Measurements from ENCODE around the gene CSF1R.

CSF1R gene

GRCh38 chr5:150108711-150109514 is 22.6 kb upstream of the CSF1R start:
- no peak for DNase-seq (ENCODE audit: extremely low read depth, low read depth)
- no peak for TF ChIP-seq CTCF (IDR thresholded peaks at IDR 0.05; ENCODE audit: low read depth, low read length)

GRCh38 chr5:150107909-150108447 is 21.6 kb upstream of the CSF1R start:
- peak; percentile 49 for DNase-seq (ENCODE audit: extremely low read depth, low read depth)
- TF ChIP-seq CTCF (IDR thresholded peaks at IDR 0.05; ENCODE audit: low read depth, low read length): no peak

GRCh38 chr5:150106674-150107426 is 20.5 kb upstream of the CSF1R start:
- no peak for TF ChIP-seq CTCF (IDR thresholded peaks at IDR 0.05; ENCODE audit: low read depth, low read length)
- DNase-seq (ENCODE audit: extremely low read depth, low read depth): no peak

GRCh38 chr5:150105928-150106615 is 19.7 kb upstream of the CSF1R start:
- DNase-seq (ENCODE audit: extremely low read depth, low read depth): no peak
- TF ChIP-seq CTCF (IDR thresholded peaks at IDR 0.05; ENCODE audit: low read depth, low read length): no peak

- no peak for DNase-seq (ENCODE audit: extremely low read depth, low read depth)
- no peak for TF ChIP-seq CTCF (IDR thresholded peaks at IDR 0.05; ENCODE audit: low read depth, low read length)
Measured at GRCh38 chr5:150104550-150104870, 18.2 kb upstream of the CSF1R start.

GRCh38 chr5:150103678-150104549 is 17.6 kb upstream of the CSF1R start:
- no peak for DNase-seq (ENCODE audit: extremely low read depth, low read depth)
- no peak for TF ChIP-seq CTCF (IDR thresholded peaks at IDR 0.05; ENCODE audit: low read depth, low read length)
